ENCODE data around the gene RPL19. TPM values are rescaled to one million over a fixed set of nuclear protein-coding genes. Genes with fewer than 3 reads are reported as not detected.
A peak's percentile ranks its signal among the peaks of the same experiment; 100 is the strongest.

The RPL19 gene
- total and polyA plus RNA-seq, 2 experiments from 2014 or later: 1,594 to 2,627 TPM

GRCh38 chr17:39251997-39252396 is 51.9 kb downstream of the RPL19 start:
- Histone ChIP-seq H2AFZ (no peak overlapping the region), H3K9me2 (ENCODE audit: insufficient read depth) (no peaks in the 10 kb centered on the region), H3K27me3 (ENCODE audit: insufficient read depth) (no peaks in the 10 kb centered on the region), H3K4me2 (no peak overlapping the region), H3K27ac (ENCODE audit: low read depth) (no peak overlapping the region), H3K4me1 (ENCODE audit: insufficient read depth) (0 out of 2 replicates have a peak, but pooled peaks cover 5% of the 10 kb centered on the region), H3K4me3 (no peak overlapping the region), H4K20me1 (replicated peaks; ENCODE audit: insufficient read depth) (no peaks in the 10 kb centered on the region), H3F3A (replicated peaks; ENCODE audit: low read depth) (no peaks in the 10 kb centered on the region), H3K36me3 (ENCODE audit: insufficient read depth) (no peaks in the 10 kb centered on the region), H3K79me2 (replicated peaks; ENCODE audit: insufficient read depth) (no peaks in the 10 kb centered on the region)
- Mint-ChIP-seq H3K9me3 (no peaks in the 10 kb centered on the region), H3K36me3 (ENCODE audit: low read depth) (no peaks in the 10 kb centered on the region), H3K27me3 (ENCODE audit: insufficient read depth, low read depth, poor library complexity) (peaks cover 5% of the 10 kb centered on the region), H3K4me3 (no peak overlapping the region), H3K4me1 (peaks cover 10% of the 10 kb centered on the region; the same call in 2 of the 3 replicates), H3K27ac (no peak overlapping the region)
- no peak for TF ChIP-seq REST (IDR thresholded peaks at IDR 0.05; ENCODE audit: unreplicated experiment)
- no peak for TF ChIP-seq STAT1 (IDR thresholded peaks at IDR 0.05; ENCODE audit: unreplicated experiment)
- ATAC-seq: no peak
- DNase-seq (ENCODE audit: low spot score): no peak

- peaks cover 6% of the 10 kb centered on the region; the same call in 1 of the 3 replicates for H3K4me1 Mint-ChIP-seq
- no peak overlapping the region for H3K4me3 ChIP-seq
- ATAC-seq: peak; percentile 98
- H3K9me2 ChIP-seq (ENCODE audit: insufficient read depth): no peaks in the 10 kb centered on the region
- H3K27ac Mint-ChIP-seq: no peak overlapping the region
- no peaks in the 10 kb centered on the region for H3K36me3 Mint-ChIP-seq (ENCODE audit: low read depth)
- DNase-seq (ENCODE audit: low spot score): peak; percentile 64
- H3K4me1 ChIP-seq (ENCODE audit: insufficient read depth): 0 out of 2 replicates have a peak, but pooled peaks cover under 1% of the 10 kb centered on the region
- H4K20me1 ChIP-seq (replicated peaks; ENCODE audit: insufficient read depth): no peaks in the 10 kb centered on the region
- no peaks in the 10 kb centered on the region for H3K79me2 ChIP-seq (replicated peaks; ENCODE audit: insufficient read depth)
- no peaks in the 10 kb centered on the region for H3F3A ChIP-seq (replicated peaks; ENCODE audit: low read depth)
- H3K36me3 ChIP-seq (ENCODE audit: insufficient read depth): no peaks in the 10 kb centered on the region
- no peak overlapping the region for H3K4me3 Mint-ChIP-seq
- TF ChIP-seq POLR2AphosphoS5 (IDR thresholded peaks at IDR 0.05; ENCODE audit: low read depth) (no peak), ETS1 (IDR thresholded peaks at IDR 0.05) (no peak), EZH2 (IDR thresholded peaks at IDR 0.05; ENCODE audit: low read depth, unreplicated experiment) (no peak), REST (IDR thresholded peaks at IDR 0.05; ENCODE audit: unreplicated experiment) (no peak)
- H2AFZ ChIP-seq: no peak overlapping the region
- H3K27me3 Mint-ChIP-seq (ENCODE audit: insufficient read depth, low read depth, poor library complexity): peaks cover 4% of the 10 kb centered on the region
- H3K27me3 ChIP-seq (ENCODE audit: insufficient read depth): no peaks in the 10 kb centered on the region
- H3K4me2 ChIP-seq: no peak overlapping the region
- H3K27ac ChIP-seq (ENCODE audit: low read depth): no peak overlapping the region
- H3K9me3 Mint-ChIP-seq: no peaks in the 10 kb centered on the region
Measured at GRCh38 chr17:39252788-39253460, 52.8 kb downstream of the RPL19 start.

Other genes starting within 250 kb of the RPL19 start
- gene FBXO47, start 232.9 kb upstream of the RPL19 start, total RNA-seq (2014; rRNA removed; shearing (Covaris generic)): not detected in 2 replicates
- gene FBXO47, start 232.9 kb upstream of the RPL19 start, polyA plus RNA-seq (2016; fragmentation: Nextera tagmentation; extraction: Ambion mirVana): not detected in 2 replicates
- gene PLXDC1, start 48.6 kb upstream of the RPL19 start, total RNA-seq (2014; rRNA removed; shearing (Covaris generic)): 0.28 and 0.39 TPM in 2 replicates
- 0.75 and 0.91 TPM in 2 replicates for gene PLXDC1, start 48.6 kb upstream of the RPL19 start, polyA plus RNA-seq (2016; fragmentation: Nextera tagmentation; extraction: Ambion mirVana)
- not detected in 2 replicates for gene ARL5C, start 34.1 kb upstream of the RPL19 start, total RNA-seq (2014; rRNA removed; shearing (Covaris generic))
- gene ARL5C, start 34.1 kb upstream of the RPL19 start, polyA plus RNA-seq (2016; fragmentation: Nextera tagmentation; extraction: Ambion mirVana): not detected in 2 replicates
- gene CACNB1, start 2.6 kb upstream of the RPL19 start, total RNA-seq (2014; rRNA removed; shearing (Covaris generic)): 12.5 and 13.1 TPM in 2 replicates
- 7.8 and 8.4 TPM in 2 replicates for gene CACNB1, start 2.6 kb upstream of the RPL19 start, polyA plus RNA-seq (2016; fragmentation: Nextera tagmentation; extraction: Ambion mirVana)
- 1.7 and 3.1 TPM in 2 replicates for gene STAC2, start 25.7 kb downstream of the RPL19 start, total RNA-seq (2014; rRNA removed; shearing (Covaris generic))
- 1.9 and 2.0 TPM in 2 replicates for gene STAC2, start 25.7 kb downstream of the RPL19 start, polyA plus RNA-seq (2016; fragmentation: Nextera tagmentation; extraction: Ambion mirVana)
- gene FBXL20, start 201.3 kb downstream of the RPL19 start, total RNA-seq (2014; rRNA removed; shearing (Covaris generic)): 6.9 and 7.7 TPM in 2 replicates
- 2.9 and 4.3 TPM in 2 replicates for gene FBXL20, start 201.3 kb downstream of the RPL19 start, polyA plus RNA-seq (2016; fragmentation: Nextera tagmentation; extraction: Ambion mirVana)